GM21381 (cell line): ENCODE measurements around the gene SV2C.
"Not testable (repeated sequence)": the region's sequence is repeated elsewhere in the genome, so short reads cannot be mapped to it uniquely, and the experiment has no call there.

Experiments used
- ATAC-seq: cut with Tn5 transposase; IDR thresholded peaks from one replicate; pipeline ENCODE4 v1.9.1; 2021; ENCODE audit warnings: mild to moderate bottlenecking, moderate library complexity; ENCODE audit not compliant: unreplicated experiment

SV2C gene

GRCh38 chr5:76334574-76334973 is 251.4 kb downstream of the SV2C start:
- ATAC-seq, result no peak

GRCh38 chr5:76335451-76335850 is 252.3 kb downstream of the SV2C start:
- not testable (repeated sequence) for ATAC-seq

- not testable (repeated sequence) for ATAC-seq
Observed at GRCh38 chr5:76336253-76336809, 253.1 kb downstream of the SV2C start.

- ATAC-seq, result no peak
Observed at GRCh38 chr5:76337953-76338451, 254.8 kb downstream of the SV2C start.

- ATAC-seq, result no peak
Observed at GRCh38 chr5:76339919-76340318, 256.7 kb downstream of the SV2C start.

GRCh38 chr5:76341651-76342334 is 258.6 kb downstream of the SV2C start:
- ATAC-seq, result no peak

GRCh38 chr5:76342474-76342873 is 259.3 kb downstream of the SV2C start:
- ATAC-seq, result no peak

- no peak for ATAC-seq
Observed at GRCh38 chr5:76345582-76345981, 262.4 kb downstream of the SV2C start.

- ATAC-seq, result peak; percentile 10
Observed at GRCh38 chr5:76351176-76351575, 268.0 kb downstream of the SV2C start.

GRCh38 chr5:76351577-76351976 is 268.4 kb downstream of the SV2C start:
- ATAC-seq, result peak; percentile 97

GRCh38 chr5:76356887-76357286 is 273.7 kb downstream of the SV2C start:
- no peak for ATAC-seq

- ATAC-seq, result no peak
Observed at GRCh38 chr5:76363352-76364225, 280.4 kb downstream of the SV2C start.

- ATAC-seq, result no peak
Observed at GRCh38 chr5:76364226-76364589, 281.0 kb downstream of the SV2C start.

GRCh38 chr5:76365561-76365960 is 282.4 kb downstream of the SV2C start:
- ATAC-seq, result no peak

GRCh38 chr5:76366596-76366995 is 283.4 kb downstream of the SV2C start:
- no peak for ATAC-seq

GRCh38 chr5:76367623-76368371 is 284.6 kb downstream of the SV2C start:
- peak; percentile 61 for ATAC-seq

- no peak for ATAC-seq
Observed at GRCh38 chr5:76368941-76369340, 285.8 kb downstream of the SV2C start.

- ATAC-seq, result not testable (repeated sequence)
Observed at GRCh38 chr5:76369668-76370067, 286.5 kb downstream of the SV2C start.

- no peak for ATAC-seq
Observed at GRCh38 chr5:76371960-76372322, 288.8 kb downstream of the SV2C start.

- ATAC-seq, result no peak
Observed at GRCh38 chr5:76372323-76373054, 289.3 kb downstream of the SV2C start.
